ENCODE data around the gene CPNE5. TPM values are rescaled to one million over a fixed set of nuclear protein-coding genes. Genes with fewer than 3 reads are reported as not detected.

Gene CPNE5
- total RNA-seq, 1 donor from 2014 or later: not detected

DNA sequence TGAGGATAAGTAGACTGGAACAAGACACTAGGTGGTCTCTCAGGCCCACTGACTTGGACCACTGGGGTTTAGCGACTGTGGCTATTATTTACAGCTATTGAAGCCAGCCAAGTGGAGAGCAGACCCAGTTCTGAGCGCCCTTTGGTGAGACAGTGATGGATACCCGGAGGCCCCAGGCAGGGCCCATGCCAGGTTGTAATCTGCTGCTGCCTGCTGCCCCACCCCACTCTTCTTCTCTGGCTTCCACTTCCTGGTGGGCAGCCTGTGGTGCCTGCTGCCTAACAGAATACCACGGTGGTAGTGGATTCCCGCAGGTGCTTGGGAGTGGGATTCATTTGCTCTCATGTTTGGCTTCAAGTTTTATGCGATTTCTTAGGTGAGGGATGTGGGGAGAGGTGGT, 141.0 kb downstream of the CPNE5 start:
- no peak overlapping the region for H3K4me3 Mint-ChIP-seq (ENCODE audit: unreplicated experiment)
- no peaks in the 10 kb centered on the region for H3K36me3 Mint-ChIP-seq (ENCODE audit: low read depth)
- no peak for DNase-seq (ENCODE audit: low spot score)
- peaks cover 6% of the 10 kb centered on the region for H3K27me3 Mint-ChIP-seq (ENCODE audit: low read depth)
- peaks cover 6% of the 10 kb centered on the region for H3K4me1 Mint-ChIP-seq (ENCODE audit: low read depth)
- TF ChIP-seq, protein P1, sequence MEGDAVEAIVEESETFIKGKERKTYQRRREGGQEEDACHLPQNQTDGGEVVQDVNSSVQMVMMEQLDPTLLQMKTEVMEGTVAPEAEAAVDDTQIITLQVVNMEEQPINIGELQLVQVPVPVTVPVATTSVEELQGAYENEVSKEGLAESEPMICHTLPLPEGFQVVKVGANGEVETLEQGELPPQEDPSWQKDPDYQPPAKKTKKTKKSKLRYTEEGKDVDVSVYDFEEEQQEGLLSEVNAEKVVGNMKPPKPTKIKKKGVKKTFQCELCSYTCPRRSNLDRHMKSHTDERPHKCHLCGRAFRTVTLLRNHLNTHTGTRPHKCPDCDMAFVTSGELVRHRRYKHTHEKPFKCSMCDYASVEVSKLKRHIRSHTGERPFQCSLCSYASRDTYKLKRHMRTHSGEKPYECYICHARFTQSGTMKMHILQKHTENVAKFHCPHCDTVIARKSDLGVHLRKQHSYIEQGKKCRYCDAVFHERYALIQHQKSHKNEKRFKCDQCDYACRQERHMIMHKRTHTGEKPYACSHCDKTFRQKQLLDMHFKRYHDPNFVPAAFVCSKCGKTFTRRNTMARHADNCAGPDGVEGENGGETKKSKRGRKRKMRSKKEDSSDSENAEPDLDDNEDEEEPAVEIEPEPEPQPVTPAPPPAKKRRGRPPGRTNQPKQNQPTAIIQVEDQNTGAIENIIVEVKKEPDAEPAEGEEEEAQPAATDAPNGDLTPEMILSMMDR (IDR thresholded peaks at IDR 0.05): no peak
- H3K9me3 Mint-ChIP-seq (ENCODE audit: low read depth): peaks cover 4% of the 10 kb centered on the region
- H3K27ac Mint-ChIP-seq (ENCODE audit: unreplicated experiment): no peak overlapping the region

DNA sequence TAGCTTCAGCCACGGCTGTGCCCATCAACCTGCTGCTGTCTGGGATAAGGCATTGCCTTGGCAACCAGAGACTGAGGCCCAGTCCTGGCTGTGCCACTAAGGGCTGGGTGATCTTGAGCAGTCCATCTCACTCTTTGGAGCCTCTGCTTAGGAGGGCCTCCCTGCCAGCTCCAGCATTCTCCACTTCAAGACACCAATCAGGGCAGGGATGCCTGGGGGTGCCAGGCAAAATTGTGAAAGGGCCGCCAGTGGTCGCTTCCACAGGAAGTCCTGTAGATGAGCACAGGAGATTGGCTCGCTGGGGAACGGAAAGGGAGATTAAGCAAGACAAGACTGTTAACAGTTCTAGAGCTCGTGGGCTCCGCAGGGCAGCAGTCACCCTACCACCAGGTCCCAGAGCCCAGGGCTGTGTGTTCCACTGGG, 141.8 kb downstream of the CPNE5 start, which contains the start of gene RAB44:
TSS of gene RAB44 (plus strand) at position 346 of the 423 bp plus-strand sequence. CDS start 6,410 bp downstream, outside the sequence.
- Mint-ChIP-seq H3K36me3 (ENCODE audit: low read depth) (no peaks in the 10 kb centered on the region), H3K4me1 (ENCODE audit: low read depth) (peaks cover 6% of the 10 kb centered on the region), H3K27ac (ENCODE audit: unreplicated experiment) (no peak within 1 kb of the TSS), H3K9me3 (ENCODE audit: low read depth) (peaks cover 4% of the 10 kb centered on the region), H3K27me3 (ENCODE audit: low read depth) (peaks cover 6% of the 10 kb centered on the region), H3K4me3 (ENCODE audit: unreplicated experiment) (no peak within 1 kb of the TSS)
- no peak for DNase-seq (ENCODE audit: low spot score)
- TF ChIP-seq, protein P1 (IDR thresholded peaks at IDR 0.05): no peak

DNA sequence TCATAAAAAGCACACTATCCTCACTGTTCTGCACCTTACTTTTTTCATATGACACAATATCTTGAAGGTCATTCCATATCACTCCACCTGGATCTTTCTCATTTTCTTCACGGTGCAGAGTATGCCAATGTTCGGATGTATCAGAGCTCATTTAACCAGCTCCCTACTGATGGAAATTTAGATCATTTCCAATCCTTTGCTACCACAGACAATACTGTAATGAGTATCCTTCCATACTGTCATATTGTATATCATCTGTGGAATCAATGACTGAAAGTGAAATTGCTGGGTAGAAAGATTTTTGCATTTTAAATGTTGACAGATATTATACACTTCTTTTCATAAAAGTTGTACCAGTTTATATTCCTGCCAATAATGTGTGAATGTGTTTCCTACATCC, 143.8 kb downstream of the CPNE5 start:
- H3K9me3 Mint-ChIP-seq (ENCODE audit: low read depth): peaks cover 4% of the 10 kb centered on the region
- peaks cover 6% of the 10 kb centered on the region for H3K27me3 Mint-ChIP-seq (ENCODE audit: low read depth)
- no peaks in the 10 kb centered on the region for H3K36me3 Mint-ChIP-seq (ENCODE audit: low read depth)
- H3K4me3 Mint-ChIP-seq (ENCODE audit: unreplicated experiment): no peak overlapping the region
- TF ChIP-seq, protein P1 (IDR thresholded peaks at IDR 0.05): no peak
- no peaks in the 10 kb centered on the region for H3K4me1 Mint-ChIP-seq (ENCODE audit: low read depth)
- DNase-seq (ENCODE audit: low spot score): no peak
- H3K27ac Mint-ChIP-seq (ENCODE audit: unreplicated experiment): no peak overlapping the region

DNA sequence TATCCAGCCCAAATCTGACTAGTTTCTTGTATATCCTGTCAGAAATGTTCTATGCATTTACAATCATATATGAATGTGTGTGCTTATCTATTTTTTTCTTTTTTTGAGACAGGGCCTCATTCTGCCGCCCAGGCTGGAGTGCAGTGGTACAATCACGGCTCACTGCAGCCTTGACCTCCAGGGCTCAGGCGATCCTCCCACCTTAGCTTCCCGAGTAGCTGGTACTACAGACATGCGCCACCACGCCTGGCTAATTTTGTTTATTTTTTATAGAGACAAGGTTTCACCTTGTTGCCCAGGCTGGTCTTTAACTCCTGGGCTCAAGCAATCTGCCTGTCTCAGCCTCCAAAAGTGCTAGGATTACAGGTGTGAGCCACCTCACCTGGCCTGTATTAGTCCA, 144.6 kb downstream of the CPNE5 start:
- TF ChIP-seq, protein P1 (IDR thresholded peaks at IDR 0.05): no peak
- no peak for DNase-seq (ENCODE audit: low spot score)
- Mint-ChIP-seq H3K9me3 (ENCODE audit: low read depth) (peaks cover 4% of the 10 kb centered on the region), H3K36me3 (ENCODE audit: low read depth) (no peaks in the 10 kb centered on the region), H3K27me3 (ENCODE audit: low read depth) (peaks cover 6% of the 10 kb centered on the region), H3K4me1 (ENCODE audit: low read depth) (no peaks in the 10 kb centered on the region), H3K4me3 (ENCODE audit: unreplicated experiment) (no peak overlapping the region), H3K27ac (ENCODE audit: unreplicated experiment) (no peak overlapping the region)

DNA sequence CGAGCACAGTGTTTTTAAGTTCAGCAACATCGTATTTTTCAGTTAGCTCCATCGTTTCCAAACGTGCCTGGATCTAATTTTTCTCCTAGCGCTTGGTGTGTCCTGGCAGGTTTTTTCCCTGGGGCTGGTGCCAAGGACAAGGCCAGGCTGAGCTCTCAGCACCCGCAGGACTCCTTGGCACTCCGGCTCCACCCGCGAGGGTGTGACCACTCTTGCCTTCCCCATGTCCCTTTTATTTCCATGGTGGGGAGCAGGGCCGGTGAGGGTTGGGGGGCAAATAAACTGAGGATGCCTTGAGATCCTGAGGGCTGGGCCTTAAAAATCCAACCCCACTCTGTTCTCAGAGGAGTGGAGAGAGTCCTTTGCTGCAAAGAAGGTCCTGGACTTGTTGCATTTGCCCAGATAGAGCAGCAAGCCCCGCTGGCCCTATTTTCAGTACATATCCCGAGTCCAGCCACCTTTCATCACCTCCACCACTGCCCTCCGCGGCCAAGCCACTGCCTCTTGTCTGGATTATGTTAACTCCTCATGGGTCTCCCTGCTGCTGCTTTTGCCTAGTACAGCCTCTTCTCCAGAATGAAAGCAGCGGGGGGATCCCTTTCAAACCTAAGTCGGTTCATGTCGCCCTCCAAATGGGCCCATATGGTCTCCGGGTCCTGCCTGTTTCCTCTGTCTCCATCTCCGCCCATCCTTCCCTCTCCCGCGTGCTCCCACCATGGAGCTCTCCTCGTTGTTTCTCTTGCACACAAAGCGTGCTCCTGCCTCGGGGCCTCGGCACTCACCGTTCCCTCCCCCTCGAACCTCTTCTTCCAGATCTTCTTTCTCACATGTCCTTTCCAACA, 146.2 kb downstream of the CPNE5 start:
- H3K4me3 Mint-ChIP-seq (ENCODE audit: unreplicated experiment): no peak overlapping the region
- H3K27me3 Mint-ChIP-seq (ENCODE audit: low read depth): no peaks in the 10 kb centered on the region
- TF ChIP-seq, protein P1 (IDR thresholded peaks at IDR 0.05): no peak
- peaks cover 4% of the 10 kb centered on the region for H3K9me3 Mint-ChIP-seq (ENCODE audit: low read depth)
- H3K27ac Mint-ChIP-seq (ENCODE audit: unreplicated experiment): no peak overlapping the region
- no peaks in the 10 kb centered on the region for H3K4me1 Mint-ChIP-seq (ENCODE audit: low read depth)
- DNase-seq (ENCODE audit: low spot score): no peak
- no peaks in the 10 kb centered on the region for H3K36me3 Mint-ChIP-seq (ENCODE audit: low read depth)
